Astrocyte (in vitro differentiated cells and primary cell): ENCODE results near the gene NETO2.
"Not testable (repeated sequence)": the region's sequence is repeated elsewhere in the genome, so short reads cannot be mapped to it uniquely, and the experiment has no call there.

ENCODE experiments used
- EZH2 ChIP-seq: IDR thresholded peaks from 2 replicates; pipeline ENCODE4 v1.6.1; 2012; ENCODE audit warnings: mild to moderate bottlenecking, low read length, inconsistent platforms; ENCODE audit not compliant: insufficient read depth
- TF ChIP-seq, protein P1 (sequence below): IDR thresholded peaks from 2 replicates; pipeline ENCODE4 v1.5.1; 2011; ENCODE audit warnings: low read depth, mild to moderate bottlenecking, inconsistent platforms, low read length, moderate library complexity; ENCODE audit not compliant: insufficient read depth

DNA sequence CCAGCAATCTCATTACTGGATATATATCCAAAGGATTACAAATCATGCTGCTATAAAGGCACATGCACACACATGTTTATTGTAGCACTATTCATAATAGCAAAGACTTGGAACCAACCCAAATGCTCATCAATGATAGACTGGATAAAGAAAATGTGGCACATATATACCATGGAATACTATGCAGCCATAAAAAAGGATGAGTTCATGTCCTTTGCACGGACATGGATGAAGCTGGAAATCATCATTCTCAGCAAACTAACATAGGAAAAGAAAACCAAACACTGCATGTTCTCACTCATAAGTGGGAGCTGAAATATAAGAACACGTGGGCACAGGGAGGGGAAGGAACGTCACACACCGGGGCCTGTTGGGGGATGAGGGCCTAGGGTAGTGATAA is 40.8 kb downstream of the NETO2 start:
- TF ChIP-seq, protein P1, sequence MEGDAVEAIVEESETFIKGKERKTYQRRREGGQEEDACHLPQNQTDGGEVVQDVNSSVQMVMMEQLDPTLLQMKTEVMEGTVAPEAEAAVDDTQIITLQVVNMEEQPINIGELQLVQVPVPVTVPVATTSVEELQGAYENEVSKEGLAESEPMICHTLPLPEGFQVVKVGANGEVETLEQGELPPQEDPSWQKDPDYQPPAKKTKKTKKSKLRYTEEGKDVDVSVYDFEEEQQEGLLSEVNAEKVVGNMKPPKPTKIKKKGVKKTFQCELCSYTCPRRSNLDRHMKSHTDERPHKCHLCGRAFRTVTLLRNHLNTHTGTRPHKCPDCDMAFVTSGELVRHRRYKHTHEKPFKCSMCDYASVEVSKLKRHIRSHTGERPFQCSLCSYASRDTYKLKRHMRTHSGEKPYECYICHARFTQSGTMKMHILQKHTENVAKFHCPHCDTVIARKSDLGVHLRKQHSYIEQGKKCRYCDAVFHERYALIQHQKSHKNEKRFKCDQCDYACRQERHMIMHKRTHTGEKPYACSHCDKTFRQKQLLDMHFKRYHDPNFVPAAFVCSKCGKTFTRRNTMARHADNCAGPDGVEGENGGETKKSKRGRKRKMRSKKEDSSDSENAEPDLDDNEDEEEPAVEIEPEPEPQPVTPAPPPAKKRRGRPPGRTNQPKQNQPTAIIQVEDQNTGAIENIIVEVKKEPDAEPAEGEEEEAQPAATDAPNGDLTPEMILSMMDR, result not testable (repeated sequence)
- TF ChIP-seq EZH2, result not testable (repeated sequence)
